HG03060 (cell line): Measurements from ENCODE around the gene DGAT2.

ENCODE experiments used
- ATAC-seq: cut with Tn5 transposase; IDR thresholded peaks from one replicate; pipeline ENCODE4 v1.9.1; 2021; ENCODE audit warnings: low read depth, moderate number of reproducible peaks; ENCODE audit not compliant: unreplicated experiment

The DGAT2 gene

GRCh38 chr11:75820645-75821044 is 52.1 kb downstream of the DGAT2 start:
- no peak for ATAC-seq

- ATAC-seq: no peak
Observed at GRCh38 chr11:75821202-75821601, 52.6 kb downstream of the DGAT2 start.

GRCh38 chr11:75822541-75822940 is 54.0 kb downstream of the DGAT2 start:
- no peak for ATAC-seq

- ATAC-seq: no peak
Observed at GRCh38 chr11:75823415-75823814, 54.8 kb downstream of the DGAT2 start.

GRCh38 chr11:75823946-75824345 is 55.4 kb downstream of the DGAT2 start:
- no peak for ATAC-seq

DNA sequence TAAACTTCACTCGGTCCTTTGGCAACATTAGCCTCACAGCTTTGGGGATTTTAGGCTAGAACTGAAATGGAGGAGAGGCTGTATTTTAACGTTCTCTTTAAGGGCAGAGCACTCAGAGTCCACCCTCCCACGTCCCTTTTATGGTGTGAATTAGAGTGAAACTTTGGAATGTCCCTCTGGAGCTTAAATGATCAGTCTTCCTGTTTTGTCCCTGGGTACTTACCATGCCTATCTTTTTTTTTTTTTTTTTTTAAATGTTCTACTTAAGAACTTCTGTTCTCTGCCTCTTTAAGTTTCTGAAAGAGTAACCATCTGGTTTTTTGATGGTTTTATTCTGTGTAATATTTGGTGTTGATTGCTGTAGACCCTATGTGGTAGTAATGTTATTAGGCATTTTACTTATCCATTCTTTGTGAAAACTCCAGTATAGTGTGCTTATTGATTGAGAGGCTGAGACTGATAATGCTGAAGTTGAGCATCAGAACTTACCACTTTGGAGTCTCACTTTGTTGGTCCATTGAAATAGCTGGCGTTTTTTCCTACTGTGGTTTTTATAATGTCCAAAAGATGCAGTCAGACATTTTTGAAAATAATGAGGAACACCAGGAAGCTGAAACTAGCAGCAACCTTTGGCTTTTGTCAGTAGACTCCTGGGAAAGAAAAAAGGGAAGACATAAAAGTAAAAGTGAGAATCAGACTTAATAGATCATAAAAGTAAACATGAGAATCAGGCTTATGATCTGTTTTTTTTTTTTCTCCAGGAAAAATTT is 58.1 kb downstream of the DGAT2 start:
- ATAC-seq: no peak

GRCh38 chr11:75827562-75827961 is 59.0 kb downstream of the DGAT2 start:
- no peak for ATAC-seq

DNA sequence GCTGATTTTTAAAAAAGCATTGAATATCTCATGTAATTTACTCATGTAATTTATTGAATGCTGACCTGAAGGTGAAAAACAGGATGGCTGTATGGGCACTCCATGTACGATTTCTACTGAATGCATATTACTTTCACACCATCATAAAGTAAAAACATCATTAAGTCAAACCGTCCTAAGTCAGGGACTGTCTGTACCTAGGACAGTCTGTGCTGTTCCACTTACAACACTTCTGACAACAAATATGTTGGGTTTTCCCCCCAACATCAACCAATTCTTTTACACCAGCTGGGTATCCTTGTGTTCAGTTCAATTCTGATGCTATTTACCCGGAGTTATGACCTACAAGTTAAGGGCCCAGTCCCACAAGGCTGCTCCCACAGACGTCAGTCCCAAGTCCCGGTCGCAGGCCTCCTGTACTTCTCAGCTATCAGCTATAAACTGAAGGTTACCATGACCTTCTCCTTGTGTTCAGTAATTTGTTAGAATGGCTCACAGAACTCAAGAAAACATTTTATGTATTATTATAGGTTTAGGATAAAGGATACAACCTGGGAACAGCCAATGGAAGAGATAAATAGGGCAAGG is 63.4 kb downstream of the DGAT2 start:
- no peak for ATAC-seq

- ATAC-seq: no peak
Observed at GRCh38 chr11:75834728-75835127, 66.2 kb downstream of the DGAT2 start.

GRCh38 chr11:75836417-75836816 is 67.8 kb downstream of the DGAT2 start:
- no peak for ATAC-seq

- no peak for ATAC-seq
Observed at GRCh38 chr11:75839851-75840250, 71.3 kb downstream of the DGAT2 start.

DNA sequence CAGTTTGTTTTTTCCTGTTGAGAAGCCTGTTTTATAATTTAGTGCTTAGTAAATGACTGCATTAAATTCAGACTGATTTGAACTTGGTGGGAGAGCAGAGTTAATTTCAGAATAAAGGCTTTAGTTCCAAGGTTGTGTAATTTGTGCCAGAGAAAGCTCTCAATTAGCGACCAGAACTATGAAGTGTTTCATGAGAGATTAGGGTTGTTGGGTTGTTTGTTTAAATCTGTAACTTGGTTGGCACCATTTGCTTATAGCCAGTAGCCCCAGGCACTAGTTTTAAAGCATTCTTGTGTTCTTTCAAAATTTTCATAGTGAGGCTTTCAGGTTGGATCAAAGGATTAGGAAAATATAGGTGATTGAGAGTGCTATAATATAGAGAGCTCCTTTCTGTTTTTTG is 71.9 kb downstream of the DGAT2 start:
- ATAC-seq: no peak

- ATAC-seq: no peak
Observed at GRCh38 chr11:75841739-75842138, 73.2 kb downstream of the DGAT2 start.

GRCh38 chr11:75845324-75845723 is 76.7 kb downstream of the DGAT2 start:
- no peak for ATAC-seq

GRCh38 chr11:75849894-75850293 is 81.3 kb downstream of the DGAT2 start:
- no peak for ATAC-seq

- no peak for ATAC-seq
Observed at GRCh38 chr11:75850787-75851186, 82.2 kb downstream of the DGAT2 start.
